K562 (cell line): Measurements from ENCODE around the gene UQCRC1. TPM values are rescaled to one million over a fixed set of nuclear protein-coding genes. Genes with fewer than 3 reads are reported as not detected.

Experiments used
- CCNT2 ChIP-seq: IDR thresholded peaks from 2 replicates; pipeline ENCODE4 v1.6.1; 2011; ENCODE audit warnings: borderline replicate concordance, low read depth, mild to moderate bottlenecking, moderate library complexity, mixed read lengths, low read length; ENCODE audit not compliant: insufficient read length; ENCODE audit errors: extremely low read depth
- CHD1 ChIP-seq: fragments of 200-600 bp; sonication (generic); IDR thresholded peaks from one replicate; pipeline ENCODE4 v1.6.1; 2012; ENCODE audit warnings: mild to moderate bottlenecking, moderate library complexity, low read length, inconsistent platforms
- CUX1 ChIP-seq: fragments of 200-800 bp; sonication (Bioruptor generic); IDR thresholded peaks from 2 replicates; pipeline ENCODE4 v1.6.1; 2016; ENCODE audit warnings: missing genetic modification characterization, missing compliant biosample characterization
- ESRRA ChIP-seq: fragments of 450-650 bp; IDR thresholded peaks from 2 replicates; pipeline ENCODE4 v1.6.1; 2014; ENCODE audit warnings: low read depth, mild to moderate bottlenecking, moderate library complexity, borderline replicate concordance
- ETS2 ChIP-seq: IDR thresholded peaks from 2 replicates; pipeline ENCODE4 v1.6.1; 2016; ENCODE audit warnings: borderline replicate concordance, missing genetic modification characterization, mild to moderate bottlenecking, moderate library complexity, missing compliant biosample characterization; ENCODE audit not compliant: poor library complexity, severe bottlenecking
- MCM3 ChIP-seq: fragments of 450-650 bp; IDR thresholded peaks from 2 replicates; pipeline ENCODE4 v1.6.1; 2016
- RBFOX2 ChIP-seq: fragments of 200-400 bp; formaldehyde crosslinking; IDR thresholded peaks from 2 replicates; pipeline ENCODE4 v1.6.1; 2017; ENCODE audit warnings: low read depth, mild to moderate bottlenecking, low read length, moderate library complexity
- SMARCA5 ChIP-seq: fragments of 450-650 bp; IDR thresholded peaks from 2 replicates; pipeline ENCODE4 v1.6.1; 2016
- ZBED1 ChIP-seq: IDR thresholded peaks from 2 replicates; pipeline ENCODE4 v1.6.1; 2014
- ZC3H11A ChIP-seq: IDR thresholded peaks from 2 replicates; pipeline ENCODE4 v1.6.1; 2012; ENCODE audit warnings: low read depth, low read length, improper control_type of control experiment
- polyA plus RNA-seq, 8 experiments: library from polyadenylated mRNA; depleted of rRNA in 4 of 8; stranded (reverse) in 5 of 8; unstranded in 3 of 8; fragments of >200 nt; fragmentation: Nextera tagmentation in 2 of 8; fragmentation: Illumina TruSeq in 1 of 8; extraction: Ambion mirVana in 2 of 8; extraction: Trizol in 1 of 8; gene quantifications; 2 replicates each; pipeline versions ENCODE4 v1.2.1 to v1.2.3, GENCODE V29; 2011 to 2014; ENCODE audit warnings: inconsistent platforms in 1 of 8, missing spikeins in 1 of 8
- total RNA-seq, 7 experiments: library from RNA; depleted of rRNA in 6 of 7; stranded (reverse); fragments of >200 nt in 6 of 7; fragmentation: Illumina TruSeq in 2 of 7; extraction: Trizol in 2 of 7; gene quantifications; 2 replicates each; pipeline versions ENCODE4 v1.2.1 to v1.2.3, GENCODE V29; 2011 to 2021; ENCODE audit warnings: low replicate concordance in 1 of 7
- TF ChIP-seq, protein P1 (sequence below): fragments of 450-650 bp; IDR thresholded peaks from 2 replicates; pipeline ENCODE4 v1.6.1; 2016
- TF ChIP-seq, protein P2 (sequence below): fragments of 450-650 bp; formaldehyde crosslinking; IDR thresholded peaks from 2 replicates; pipeline ENCODE4 v1.4.0; 2022; ENCODE audit warnings: missing genetic modification characterization

The UQCRC1 gene
- total and polyA plus RNA-seq, 9 of the 15 experiments (the other 6 are each of a cell fraction or from before 2014, with no cell fraction given) = 125 to 424 (median 268) TPM

DNA sequence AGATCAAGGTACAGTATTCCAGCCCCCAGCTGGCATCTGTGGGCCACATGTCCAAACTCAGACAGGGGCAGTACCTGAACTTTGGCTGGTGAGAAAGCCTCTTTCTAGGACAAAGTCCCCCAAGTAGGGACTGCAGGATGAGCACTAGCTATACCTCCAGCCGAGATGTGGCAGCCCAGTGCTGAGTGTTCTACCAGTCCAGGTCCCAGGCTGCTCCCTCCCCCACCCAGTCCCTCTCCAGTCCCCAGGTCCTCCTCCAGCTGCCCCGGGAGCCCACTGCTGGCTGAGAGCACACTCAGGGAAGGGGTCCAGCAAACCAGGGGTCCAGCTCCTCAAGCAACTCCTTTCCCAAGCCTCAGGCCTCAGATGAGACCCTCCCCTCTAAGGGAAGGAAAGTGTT lies 24.3 kb upstream of the UQCRC1 start (continued):
- TF ChIP-seq ZC3H11A (no peak), ETS2 (no peak), RBFOX2 (no peak), ESRRA (no peak), CCNT2 (no peak), MCM3 (no peak), SMARCA5 (no peak), CHD1 (no peak), CUX1 (no peak), ZBED1 (no peak)
- TF ChIP-seq, protein P1, sequence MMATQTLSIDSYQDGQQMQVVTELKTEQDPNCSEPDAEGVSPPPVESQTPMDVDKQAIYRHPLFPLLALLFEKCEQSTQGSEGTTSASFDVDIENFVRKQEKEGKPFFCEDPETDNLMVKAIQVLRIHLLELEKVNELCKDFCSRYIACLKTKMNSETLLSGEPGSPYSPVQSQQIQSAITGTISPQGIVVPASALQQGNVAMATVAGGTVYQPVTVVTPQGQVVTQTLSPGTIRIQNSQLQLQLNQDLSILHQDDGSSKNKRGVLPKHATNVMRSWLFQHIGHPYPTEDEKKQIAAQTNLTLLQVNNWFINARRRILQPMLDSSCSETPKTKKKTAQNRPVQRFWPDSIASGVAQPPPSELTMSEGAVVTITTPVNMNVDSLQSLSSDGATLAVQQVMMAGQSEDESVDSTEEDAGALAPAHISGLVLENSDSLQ = no peak
- TF ChIP-seq, protein P2, sequence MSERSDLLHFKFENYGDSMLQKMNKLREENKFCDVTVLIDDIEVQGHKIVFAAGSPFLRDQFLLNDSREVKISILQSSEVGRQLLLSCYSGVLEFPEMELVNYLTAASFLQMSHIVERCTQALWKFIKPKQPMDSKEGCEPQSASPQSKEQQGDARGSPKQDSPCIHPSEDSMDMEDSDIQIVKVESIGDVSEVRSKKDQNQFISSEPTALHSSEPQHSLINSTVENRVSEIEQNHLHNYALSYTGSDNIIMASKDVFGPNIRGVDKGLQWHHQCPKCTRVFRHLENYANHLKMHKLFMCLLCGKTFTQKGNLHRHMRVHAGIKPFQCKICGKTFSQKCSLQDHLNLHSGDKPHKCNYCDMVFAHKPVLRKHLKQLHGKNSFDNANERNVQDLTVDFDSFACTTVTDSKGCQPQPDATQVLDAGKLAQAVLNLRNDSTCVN (CRISPR knock-in tag) = no peak
